Neural progenitor cell (in vitro differentiated cells): ENCODE data around the gene CRYBB3. TPM values are rescaled to one million over a fixed set of nuclear protein-coding genes. Genes with fewer than 3 reads are reported as not detected.

ENCODE experiments used
- DNase-seq: peaks from one replicate; pipeline ENCODE4 v3.0.0-alpha.2; 2016; ENCODE audit warnings: low spot score
- H2AFZ ChIP-seq: fragments of 200-600 bp; sonication (generic); replicated peaks from 2 replicates; pipeline ENCODE4 v1.6.1; 2016; ENCODE audit warnings: antibody characterized with exemption
- H3F3A ChIP-seq: fragments of 200-600 bp; sonication (generic); 2 replicates; pipeline ENCODE4 v1.6.1; 2016; ENCODE audit warnings: antibody characterized with exemption, low read depth
- H3K27ac ChIP-seq: fragments of 200-600 bp; sonication (generic); 2 replicates; pipeline ENCODE4 v1.5.1; 2016; ENCODE audit warnings: mild to moderate bottlenecking
- H3K27me3 ChIP-seq: fragments of 200-600 bp; sonication (generic); 2 replicates; pipeline ENCODE4 v1.6.1; 2016; ENCODE audit warnings: mild to moderate bottlenecking, moderate library complexity
- H3K36me3 ChIP-seq: fragments of 200-600 bp; sonication (generic); 2 replicates; pipeline ENCODE4 v1.5.1; 2016
- H3K4me1 ChIP-seq: fragments of 200-600 bp; sonication (generic); 2 replicates; pipeline ENCODE4 v1.6.1; 2016; ENCODE audit warnings: mixed run types
- H3K4me2 ChIP-seq: fragments of 200-600 bp; sonication (generic); 2 replicates; pipeline ENCODE4 v1.6.1; 2016
- H3K4me3 ChIP-seq: fragments of 200-600 bp; sonication (generic); 2 replicates; pipeline ENCODE4 v1.5.1; 2016
- H3K79me2 ChIP-seq: fragments of 200-600 bp; sonication (generic); 2 replicates; pipeline ENCODE4 v1.6.1; 2016; ENCODE audit warnings: low read depth
- H3K9ac ChIP-seq: fragments of 200-600 bp; sonication (generic); 2 replicates; pipeline ENCODE4 v1.6.1; 2016
- H3K9me3 ChIP-seq: fragments of 200-600 bp; sonication (generic); 2 replicates; pipeline ENCODE4 v1.5.1; 2016; ENCODE audit warnings: low read depth
- H4K20me1 ChIP-seq: fragments of 200-600 bp; sonication (generic); 2 replicates; pipeline ENCODE4 v1.6.1; 2016; ENCODE audit warnings: low read depth
- H3K27ac Mint-ChIP-seq: 3 replicates; pipeline ENCODE4 v1.8.0; 2021; ENCODE audit warnings: mixed read lengths
- H3K27me3 Mint-ChIP-seq: 2 replicates; pipeline ENCODE4 v1.8.0; 2022; ENCODE audit warnings: low read depth, mild to moderate bottlenecking, inconsistent platforms, moderate library complexity, mixed read lengths; ENCODE audit not compliant: insufficient read depth
- H3K36me3 Mint-ChIP-seq: 3 replicates; pipeline ENCODE4 v1.8.0; 2021; ENCODE audit warnings: mixed read lengths
- H3K4me1 Mint-ChIP-seq: 3 replicates; pipeline ENCODE4 v1.8.0; 2021; ENCODE audit warnings: mixed read lengths
- H3K4me3 Mint-ChIP-seq: 3 replicates; pipeline ENCODE4 v1.8.0; 2021; ENCODE audit warnings: mild to moderate bottlenecking, moderate library complexity, mixed read lengths
- H3K9me3 Mint-ChIP-seq: 3 replicates; pipeline ENCODE4 v1.8.0; 2020; ENCODE audit warnings: mixed read lengths
- EZH2 ChIP-seq: fragments of 200-600 bp; sonication (generic); IDR thresholded peaks from 2 replicates; pipeline ENCODE4 v1.6.1; 2017; ENCODE audit warnings: antibody characterized with exemption, mild to moderate bottlenecking, moderate library complexity
- EZH2phosphoT487 ChIP-seq: fragments of 200-600 bp; sonication (generic); IDR thresholded peaks from 2 replicates; pipeline ENCODE4 v1.6.1; 2017; ENCODE audit warnings: antibody characterized with exemption
- total RNA-seq: library from RNA; depleted of rRNA; stranded (reverse); fragments of >200 nt; gene quantifications from 2 replicates; pipeline ENCODE4 v1.2.3, GENCODE V29; 2015; ENCODE audit warnings: low replicate concordance
- TF ChIP-seq, protein P1 (sequence below): fragments of 200-600 bp; sonication (generic); IDR thresholded peaks from 2 replicates; pipeline ENCODE4 v1.5.1; 2017; ENCODE audit warnings: antibody characterized with exemption, mild to moderate bottlenecking

The CRYBB3 gene
- total RNA-seq, 1 donor from 2014 or later: not detected

DNA sequence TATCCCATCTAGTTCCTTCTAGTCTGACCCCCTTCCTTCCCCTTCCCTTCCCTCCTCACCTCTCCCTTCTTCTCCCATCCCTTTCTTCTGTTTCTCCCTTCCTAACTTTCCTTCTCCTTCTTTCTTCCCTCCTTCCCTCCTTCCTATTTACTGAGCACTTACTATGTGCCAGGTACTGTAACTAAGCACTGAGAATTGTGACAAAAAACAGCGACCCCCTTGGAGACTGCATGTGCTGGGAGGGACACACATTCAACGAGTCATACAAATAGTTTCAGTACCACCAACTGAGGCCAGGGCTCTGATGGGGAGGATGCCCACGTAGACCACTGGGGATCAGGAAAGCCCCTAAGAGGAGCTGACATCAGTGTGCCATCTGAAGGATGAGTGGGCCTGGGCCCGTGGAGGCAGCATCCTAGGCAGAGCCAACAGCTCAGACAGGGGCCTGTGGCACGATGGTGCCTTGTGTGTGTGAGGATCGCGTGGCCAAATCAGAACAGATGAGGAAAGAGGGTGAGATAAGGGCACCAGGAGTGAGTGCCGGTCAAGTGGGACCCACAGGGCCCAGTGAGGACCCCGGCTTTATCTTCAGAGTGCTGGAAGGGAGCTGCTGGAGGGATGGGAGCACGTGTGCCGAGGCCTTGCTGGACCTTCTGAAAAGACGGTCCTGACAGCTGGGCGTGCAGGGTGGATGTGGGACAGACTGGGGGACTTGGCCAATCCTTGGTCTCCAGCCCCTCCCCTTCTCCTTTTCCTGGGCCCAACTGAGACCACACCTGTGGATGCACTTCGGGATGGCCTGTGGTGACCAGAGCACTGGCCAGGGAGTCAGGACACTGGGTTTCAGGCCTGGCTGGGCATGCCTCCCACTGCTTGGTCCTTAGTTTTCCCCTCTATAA is 38.4 kb upstream of the CRYBB3 start:
- peaks cover 43% of the 10 kb centered on the region for H4K20me1 ChIP-seq
- Mint-ChIP-seq H3K4me3 (no peak overlapping the region), H3K27me3 (peaks cover 2% of the 10 kb centered on the region), H3K27ac (peak overlapping the region; percentile 53), H3K4me1 (peaks cover 4% of the 10 kb centered on the region), H3K36me3 (no peaks in the 10 kb centered on the region), H3K9me3 (no peaks in the 10 kb centered on the region)
- H3K4me2 ChIP-seq: no peak overlapping the region
- no peaks in the 10 kb centered on the region for H3K36me3 ChIP-seq
- H3K4me1 ChIP-seq: no peaks in the 10 kb centered on the region
- no peaks in the 10 kb centered on the region for H3F3A ChIP-seq
- no peaks in the 10 kb centered on the region for H3K79me2 ChIP-seq
- DNase-seq: no peak
- H3K9me3 ChIP-seq: no peaks in the 10 kb centered on the region
- H2AFZ ChIP-seq: no peak overlapping the region
- TF ChIP-seq EZH2phosphoT487 (no peak), EZH2 (no peak)
- TF ChIP-seq, protein P1, sequence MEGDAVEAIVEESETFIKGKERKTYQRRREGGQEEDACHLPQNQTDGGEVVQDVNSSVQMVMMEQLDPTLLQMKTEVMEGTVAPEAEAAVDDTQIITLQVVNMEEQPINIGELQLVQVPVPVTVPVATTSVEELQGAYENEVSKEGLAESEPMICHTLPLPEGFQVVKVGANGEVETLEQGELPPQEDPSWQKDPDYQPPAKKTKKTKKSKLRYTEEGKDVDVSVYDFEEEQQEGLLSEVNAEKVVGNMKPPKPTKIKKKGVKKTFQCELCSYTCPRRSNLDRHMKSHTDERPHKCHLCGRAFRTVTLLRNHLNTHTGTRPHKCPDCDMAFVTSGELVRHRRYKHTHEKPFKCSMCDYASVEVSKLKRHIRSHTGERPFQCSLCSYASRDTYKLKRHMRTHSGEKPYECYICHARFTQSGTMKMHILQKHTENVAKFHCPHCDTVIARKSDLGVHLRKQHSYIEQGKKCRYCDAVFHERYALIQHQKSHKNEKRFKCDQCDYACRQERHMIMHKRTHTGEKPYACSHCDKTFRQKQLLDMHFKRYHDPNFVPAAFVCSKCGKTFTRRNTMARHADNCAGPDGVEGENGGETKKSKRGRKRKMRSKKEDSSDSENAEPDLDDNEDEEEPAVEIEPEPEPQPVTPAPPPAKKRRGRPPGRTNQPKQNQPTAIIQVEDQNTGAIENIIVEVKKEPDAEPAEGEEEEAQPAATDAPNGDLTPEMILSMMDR: no peak
- H3K9ac ChIP-seq: no peak overlapping the region
- H3K27ac ChIP-seq: no peak overlapping the region
- no peaks in the 10 kb centered on the region for H3K27me3 ChIP-seq
- no peak overlapping the region for H3K4me3 ChIP-seq

DNA sequence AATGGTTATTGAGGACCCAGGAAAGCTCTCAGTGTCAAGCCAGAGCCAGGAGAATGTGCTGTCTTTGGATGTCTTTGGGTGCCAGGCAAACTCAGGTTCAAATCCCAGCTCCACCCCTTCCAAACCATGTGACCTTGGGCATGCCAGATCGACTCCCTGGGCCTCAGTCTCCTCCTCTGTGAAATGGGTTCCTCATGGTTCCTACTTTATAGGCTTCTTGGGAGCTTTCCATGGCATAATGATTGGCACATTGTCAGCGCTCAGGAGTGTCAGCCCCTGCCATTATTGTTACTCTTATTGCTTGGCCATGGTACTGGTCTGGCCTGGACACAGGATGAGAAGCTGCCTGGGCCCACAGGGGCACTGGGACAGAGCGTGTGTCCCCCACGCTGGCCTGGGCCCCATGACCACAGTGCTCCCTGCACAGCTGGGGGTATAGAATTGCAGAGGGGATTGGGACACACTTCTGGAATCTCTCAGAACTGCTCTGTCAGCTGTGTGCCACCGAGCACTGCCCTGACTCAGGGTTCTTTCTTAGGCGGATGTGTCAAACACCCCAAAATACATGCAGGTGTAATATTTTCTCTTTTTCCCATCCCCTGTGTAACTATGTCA is 37.6 kb upstream of the CRYBB3 start:
- peaks cover 2% of the 10 kb centered on the region for H3K27me3 Mint-ChIP-seq
- H3K36me3 ChIP-seq: no peaks in the 10 kb centered on the region
- no peaks in the 10 kb centered on the region for H3K9me3 Mint-ChIP-seq

DNA sequence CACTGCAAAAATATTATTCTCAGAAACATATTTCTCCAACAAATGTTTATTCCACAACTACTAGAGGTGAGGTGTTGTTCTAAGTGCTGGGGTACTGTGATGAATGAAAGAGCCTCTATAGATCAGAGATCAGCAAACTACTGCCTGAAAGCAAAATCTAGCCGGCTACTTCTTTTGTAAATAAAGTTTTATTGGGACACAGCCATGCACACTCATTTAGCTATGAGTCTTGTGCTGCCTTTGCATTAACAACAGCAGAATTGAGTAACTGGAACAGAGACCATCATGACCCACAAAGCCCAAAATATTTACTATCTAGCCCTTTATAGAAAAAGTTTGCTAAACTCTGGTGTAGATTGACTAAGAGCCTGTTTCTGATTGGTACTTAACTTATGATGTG is 37.1 kb upstream of the CRYBB3 start:
- peaks cover 56% of the 10 kb centered on the region for H4K20me1 ChIP-seq
- no peaks in the 10 kb centered on the region for H3K79me2 ChIP-seq
- H3K27me3 ChIP-seq: no peaks in the 10 kb centered on the region
- H3K36me3 Mint-ChIP-seq: no peaks in the 10 kb centered on the region
- no peak overlapping the region for H3K4me2 ChIP-seq
- H3F3A ChIP-seq: no peaks in the 10 kb centered on the region
- H3K4me1 ChIP-seq: no peaks in the 10 kb centered on the region
- H3K27me3 Mint-ChIP-seq: peaks cover 2% of the 10 kb centered on the region
- H2AFZ ChIP-seq: no peak overlapping the region
- H3K9ac ChIP-seq: no peak overlapping the region
- H3K4me1 Mint-ChIP-seq: peaks cover 4% of the 10 kb centered on the region
- H3K36me3 ChIP-seq: no peaks in the 10 kb centered on the region
- H3K4me3 ChIP-seq: no peak overlapping the region
- no peak for DNase-seq
- H3K9me3 ChIP-seq: no peaks in the 10 kb centered on the region
- no peak overlapping the region for H3K4me3 Mint-ChIP-seq
- H3K9me3 Mint-ChIP-seq: no peaks in the 10 kb centered on the region
- H3K27ac Mint-ChIP-seq: no peak overlapping the region
- no peak for TF ChIP-seq EZH2
- TF ChIP-seq EZH2phosphoT487: no peak
- TF ChIP-seq, protein P1: no peak
- no peak overlapping the region for H3K27ac ChIP-seq

More for the DNA sequence above, 37.6 kb upstream of the CRYBB3 start:
- Mint-ChIP-seq H3K4me3 (no peak overlapping the region), H3K36me3 (no peaks in the 10 kb centered on the region), H3K27ac (no peak overlapping the region), H3K4me1 (peaks cover 4% of the 10 kb centered on the region)
- no peaks in the 10 kb centered on the region for H3K27me3 ChIP-seq
- H3K4me3 ChIP-seq: no peak overlapping the region
- no peaks in the 10 kb centered on the region for H3K9me3 ChIP-seq
- no peak overlapping the region for H3K4me2 ChIP-seq
- H3K9ac ChIP-seq: no peak overlapping the region
- no peak for DNase-seq
- no peak overlapping the region for H2AFZ ChIP-seq
- H3K79me2 ChIP-seq: no peaks in the 10 kb centered on the region
- H3K4me1 ChIP-seq: no peaks in the 10 kb centered on the region
- no peaks in the 10 kb centered on the region for H3F3A ChIP-seq
- no peak overlapping the region for H3K27ac ChIP-seq
- H4K20me1 ChIP-seq: peaks cover 51% of the 10 kb centered on the region
- no peak for TF ChIP-seq EZH2
- TF ChIP-seq EZH2phosphoT487: no peak
- TF ChIP-seq, protein P1: no peak
